HUES64 (cell line): Measurements from ENCODE around the gene BAK1.
"Not testable (repeated sequence)": the region's sequence is repeated elsewhere in the genome, so short reads cannot be mapped to it uniquely, and the experiment has no call there.

Experiments used
- H3K27ac ChIP-seq: 2 replicates; pipeline ENCODE4 v1.7.0; 2013; ENCODE audit warnings: low read depth, low read length, inconsistent platforms
- H3K27me3 ChIP-seq: 2 replicates; pipeline ENCODE4 v1.6.1; 2013; ENCODE audit warnings: mild to moderate bottlenecking, low read length; ENCODE audit not compliant: insufficient read depth
- H3K36me3 ChIP-seq: 2 replicates; pipeline ENCODE4 v1.6.1; 2013; ENCODE audit warnings: mild to moderate bottlenecking, low read length; ENCODE audit not compliant: insufficient read depth
- H3K4me1 ChIP-seq: 2 replicates; pipeline ENCODE4 v1.6.1; 2013; ENCODE audit warnings: mild to moderate bottlenecking, low read length, moderate library complexity; ENCODE audit not compliant: insufficient read depth
- H3K4me3 ChIP-seq: 2 replicates; pipeline ENCODE4 v1.5.1; 2013; ENCODE audit warnings: mild to moderate bottlenecking, low read length, moderate library complexity
- H3K9ac ChIP-seq: 2 replicates; pipeline ENCODE4 v1.6.1; 2013; ENCODE audit warnings: mild to moderate bottlenecking, low read depth, low read length
- H3K9me3 ChIP-seq: 2 replicates; pipeline ENCODE4 v1.6.1; 2013; ENCODE audit warnings: low read depth, low read length; ENCODE audit not compliant: insufficient read depth
- WGBS: fragments of 150-250, 120-280 bp; methylation state at CpG from one replicate; pipeline ENCODE4 v1.1.7; 2013; ENCODE audit warnings: missing lambda C conversion rate; 5-methylcytosine and 5-hydroxymethylcytosine counted together

Gene BAK1

GRCh38 chr6:33547499-33547898 is 32.6 kb downstream of the BAK1 start:
- Histone ChIP-seq H3K4me3 (no peak overlapping the region), H3K27ac (no peak overlapping the region), H3K4me1 (no peaks in the 10 kb centered on the region), H3K9me3 (no peaks in the 10 kb centered on the region), H3K36me3 (no peaks in the 10 kb centered on the region), H3K9ac (no peak overlapping the region), H3K27me3 (no peaks in the 10 kb centered on the region)
- 86% methylated on average over 2 of the region's 2 CpGs for WGBS

- Histone ChIP-seq H3K9me3 (no peaks in the 10 kb centered on the region), H3K9ac (no peak overlapping the region), H3K27ac (no peak overlapping the region), H3K36me3 (no peaks in the 10 kb centered on the region), H3K27me3 (no peaks in the 10 kb centered on the region), H3K4me1 (no peaks in the 10 kb centered on the region), H3K4me3 (no peak overlapping the region)
- 93% methylated on average over 4 of the region's 5 CpGs for WGBS
These were observed 33.3 kb downstream of the BAK1 start for GRCh38 chr6:33546766-33547165.

GRCh38 chr6:33545292-33545691 is 34.8 kb downstream of the BAK1 start:
- not testable (repeated sequence) for H3K4me3 ChIP-seq, H3K9ac ChIP-seq, H3K4me1 ChIP-seq, H3K27ac ChIP-seq, H3K27me3 ChIP-seq, H3K36me3 ChIP-seq, H3K9me3 ChIP-seq
- 96% methylated on average over 11 of the region's 11 CpGs for WGBS

GRCh38 chr6:33543116-33543515 is 37.0 kb downstream of the BAK1 start:
- H3K36me3 ChIP-seq = no peaks in the 10 kb centered on the region
- H3K9ac ChIP-seq = no peak overlapping the region
- no peak overlapping the region for H3K4me3 ChIP-seq
- no peak overlapping the region for H3K27ac ChIP-seq
- WGBS = 94% methylated on average over 4 of the region's 4 CpGs
- no peaks in the 10 kb centered on the region for H3K27me3 ChIP-seq
- no peaks in the 10 kb centered on the region for H3K4me1 ChIP-seq
- H3K9me3 ChIP-seq = no peaks in the 10 kb centered on the region

DNA sequence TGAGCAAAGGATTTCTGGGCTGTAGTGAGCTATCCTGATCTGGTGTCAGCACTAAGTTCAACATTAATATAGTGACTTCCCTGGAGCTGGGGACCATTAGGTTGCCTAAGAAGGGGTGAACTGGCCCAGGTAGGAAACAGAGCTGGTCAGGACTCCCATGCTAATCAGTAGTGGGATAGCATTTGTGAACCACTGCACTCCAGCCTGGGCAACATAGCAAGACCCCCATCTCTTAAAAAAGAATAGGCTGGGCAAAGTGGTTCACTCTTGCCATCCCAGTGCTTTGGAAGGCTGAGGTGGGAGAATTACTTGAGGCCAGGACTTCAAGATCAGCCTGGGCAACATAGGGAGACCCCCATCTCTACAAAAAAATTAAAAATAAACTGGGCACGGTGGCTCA is 39.3 kb downstream of the BAK1 start:
- WGBS = 100% methylated on average over 1 of the region's 1 CpG
- no peak overlapping the region for H3K27ac ChIP-seq

GRCh38 chr6:33534702-33535101 is 45.4 kb downstream of the BAK1 start:
- H3K4me1 ChIP-seq = no peaks in the 10 kb centered on the region
- WGBS = 100% methylated on average over 3 of the region's 3 CpGs
- no peak overlapping the region for H3K9ac ChIP-seq
- H3K9me3 ChIP-seq = no peaks in the 10 kb centered on the region
- no peaks in the 10 kb centered on the region for H3K27me3 ChIP-seq
- H3K36me3 ChIP-seq = no peaks in the 10 kb centered on the region
- no peak overlapping the region for H3K27ac ChIP-seq
- H3K4me3 ChIP-seq = no peak overlapping the region

More for the DNA sequence above, 39.3 kb downstream of the BAK1 start:
- no peaks in the 10 kb centered on the region for H3K36me3 ChIP-seq
- no peak overlapping the region for H3K9ac ChIP-seq
- H3K4me3 ChIP-seq = no peak overlapping the region
- H3K9me3 ChIP-seq = no peaks in the 10 kb centered on the region
- no peaks in the 10 kb centered on the region for H3K27me3 ChIP-seq
- no peaks in the 10 kb centered on the region for H3K4me1 ChIP-seq

GRCh38 chr6:33533163-33533869 is 46.8 kb downstream of the BAK1 start:
- 96% methylated on average over 22 of the region's 22 CpGs for WGBS
- not testable (repeated sequence) for H3K27me3 ChIP-seq, H3K4me1 ChIP-seq, H3K9ac ChIP-seq, H3K9me3 ChIP-seq, H3K27ac ChIP-seq, H3K36me3 ChIP-seq, H3K4me3 ChIP-seq

GRCh38 chr6:33532431-33532830 is 47.6 kb downstream of the BAK1 start:
- H3K27ac ChIP-seq, H3K4me3 ChIP-seq, H3K36me3 ChIP-seq, H3K9me3 ChIP-seq, H3K9ac ChIP-seq, H3K4me1 ChIP-seq, H3K27me3 ChIP-seq: not testable (repeated sequence)
- WGBS = 93% methylated on average over 16 of the region's 25 CpGs

DNA sequence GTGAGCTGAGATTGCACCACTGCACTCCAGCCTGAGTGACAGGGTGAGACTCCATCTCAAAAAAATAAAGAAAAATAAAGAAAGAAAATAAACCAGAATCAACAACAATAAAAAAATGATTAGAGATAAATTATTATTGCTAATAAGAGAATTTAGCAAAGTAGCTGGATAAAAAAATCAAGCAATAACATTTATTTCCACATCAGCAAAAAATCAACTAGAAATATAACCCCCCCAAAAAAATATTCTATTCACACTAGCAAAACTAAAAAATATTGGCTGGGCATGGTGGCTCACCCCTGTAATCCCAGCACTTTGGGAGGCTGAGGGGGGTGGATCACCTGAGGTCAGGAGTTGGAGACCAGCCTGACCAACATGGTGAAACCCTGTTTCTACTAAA is 49.5 kb downstream of the BAK1 start:
- not testable (repeated sequence) for H3K4me3 ChIP-seq, H3K36me3 ChIP-seq, H3K9ac ChIP-seq, H3K9me3 ChIP-seq, H3K27me3 ChIP-seq, H3K4me1 ChIP-seq, H3K27ac ChIP-seq
